ENCODE data around the gene SORL1.

GRCh38 chr11:121670805-121671282 lies 218.7 kb downstream of the SORL1 start:
- TF ChIP-seq POLR2A (IDR thresholded peaks at IDR 0.05; ENCODE audit: extremely low read depth, insufficient read length) (no peak), CTCF (IDR thresholded peaks at IDR 0.05; ENCODE audit: low read depth, low read length) (no peak)
